ENCODE data around the gene MINDY2.

- no peak for TF ChIP-seq CTCF (IDR thresholded peaks at IDR 0.05 in 4 of 5, conservative IDR thresholded peaks at IDR 0.05 in 1 of 5)
- TF ChIP-seq POLR2A (IDR thresholded peaks at IDR 0.05), result no peak
Measured at GRCh38 chr15:58748852-58749531, 22.1 kb upstream of the MINDY2 start.

Data from gastrocnemius medialis (tissue), 4 donors.